OCI-LY7 (cell line): ENCODE measurements around the gene IGFL4. TPM values are rescaled to one million over a fixed set of nuclear protein-coding genes. Genes with fewer than 3 reads are reported as not detected.
A peak's percentile ranks its signal among the peaks of the same experiment; 100 is the strongest.
"Not testable (repeated sequence)": the region's sequence is repeated elsewhere in the genome, so short reads cannot be mapped to it uniquely, and the experiment has no call there.

Experiments used
- BruUV-seq: library from RNA; stranded (reverse); fragments of 400-500 nt; replicated peaks from 2 replicates; lab custom pipeline; 2021; lab: Mats Ljungman, UMichigan
- CTCF ChIA-PET: fragments of 300-600 bp; sonication (Branson Sonifier 250); formaldehyde crosslinking; loops from one replicate; lab custom pipeline; 2022; ENCODE audit warnings: antibody characterized with exemption; ENCODE audit not compliant: unreplicated experiment; lab: Charles Lee
- POLR2A ChIA-PET: fragments of 300-600 bp; sonication (Branson Sonifier 250); formaldehyde crosslinking; loops from one replicate; lab custom pipeline; 2022; ENCODE audit warnings: antibody characterized with exemption; lab: Charles Lee
- DNase-seq: peaks from one replicate; pipeline ENCODE4 v3.0.0-alpha.2; 2015; ENCODE audit warnings: low spot score
- H2AFZ ChIP-seq: fragments of 200-600 bp; sonication (generic), shearing (Covaris generic); 2 replicates; pipeline ENCODE4 v1.6.1; 2014; ENCODE audit warnings: mild to moderate bottlenecking, antibody characterized with exemption, low read length, moderate library complexity
- H3K27ac ChIP-seq: fragments of 200-600 bp; sonication (generic); 2 replicates; pipeline ENCODE4 v1.5.1; 2014; ENCODE audit warnings: mixed run types, low read depth, mild to moderate bottlenecking, moderate library complexity, low read length, inconsistent platforms; ENCODE audit not compliant: poor library complexity, severe bottlenecking
- H3K36me3 ChIP-seq: fragments of 200-600 bp; sonication (generic); 2 replicates; pipeline ENCODE4 v1.6.1; 2014; ENCODE audit warnings: mild to moderate bottlenecking, antibody characterized with exemption, low read length, moderate library complexity, mixed read lengths; ENCODE audit not compliant: insufficient read depth
- H3K4me1 ChIP-seq: fragments of 200-600 bp; sonication (generic); 2 replicates; pipeline ENCODE4 v1.5.1; 2014; ENCODE audit warnings: mild to moderate bottlenecking, low read length; ENCODE audit not compliant: insufficient read depth, poor library complexity, severe bottlenecking
- H3K4me2 ChIP-seq: fragments of 200-600 bp; sonication (generic); 2 replicates; pipeline ENCODE4 v1.6.1; 2014; ENCODE audit warnings: mild to moderate bottlenecking, low read length
- H3K4me3 ChIP-seq: fragments of 200-600 bp; sonication (generic); 2 replicates; pipeline ENCODE4 v1.5.1; 2014; ENCODE audit warnings: mild to moderate bottlenecking, low read depth, low read length; ENCODE audit not compliant: poor library complexity, severe bottlenecking
- H3K79me2 ChIP-seq: fragments of 200-600 bp; sonication (generic); 2 replicates; pipeline ENCODE4 v1.6.1; 2016; ENCODE audit warnings: low read depth, mild to moderate bottlenecking, low read length, moderate library complexity, mixed read lengths; ENCODE audit not compliant: insufficient read depth
- H3K9me2 ChIP-seq: fragments of 200-600 bp; sonication (generic); 2 replicates; pipeline ENCODE4 v1.6.1; 2016; ENCODE audit warnings: mild to moderate bottlenecking, low read length, mixed read lengths; ENCODE audit not compliant: insufficient read depth
- H3K9me3 ChIP-seq: fragments of 200-600 bp; sonication (generic); 2 replicates; pipeline ENCODE4 v1.6.1; 2014; ENCODE audit warnings: mild to moderate bottlenecking, mixed run types, low read length, mixed read lengths
- H4K20me1 ChIP-seq: fragments of 200-600 bp; sonication (generic); 2 replicates; pipeline ENCODE4 v1.6.1; 2014; ENCODE audit warnings: mild to moderate bottlenecking, antibody characterized with exemption, low read length, moderate library complexity, mixed read lengths; ENCODE audit not compliant: insufficient read depth
- EZH2phosphoT487 ChIP-seq: fragments of 200-600 bp; sonication (generic); IDR thresholded peaks from 2 replicates; pipeline ENCODE4 v1.6.1; 2018; ENCODE audit warnings: low read depth, borderline replicate concordance, mild to moderate bottlenecking, mixed run types, antibody characterized with exemption, low read length, moderate library complexity, mixed read lengths
- intact Hi-C: fragments of 100-400 bp; cut with micrococcal nuclease; formaldehyde crosslinking; loops from one replicate; pipeline ENCODE4 v1.10.0; 2022; ENCODE audit not compliant: unreplicated experiment
- total RNA-seq, 2 experiments: library from RNA; depleted of rRNA in 1 of 2; stranded (reverse); fragments of >200 nt in 1 of 2; shearing (Covaris generic) in 1 of 2; gene quantifications; 2 replicates each; pipeline ENCODE4 v1.2.3, GENCODE V29; 2014 to 2022
- TF ChIP-seq, protein P1 (sequence below): fragments of 200-600 bp; sonication (generic); conservative IDR thresholded peaks from 2 replicates; pipeline ENCODE4 v1.5.1; 2014; ENCODE audit warnings: mild to moderate bottlenecking, antibody characterized with exemption, low read length, moderate library complexity, mixed read lengths

IGFL4 gene
- total RNA-seq, 2 experiments from 2014 or later, result not detected

DNA sequence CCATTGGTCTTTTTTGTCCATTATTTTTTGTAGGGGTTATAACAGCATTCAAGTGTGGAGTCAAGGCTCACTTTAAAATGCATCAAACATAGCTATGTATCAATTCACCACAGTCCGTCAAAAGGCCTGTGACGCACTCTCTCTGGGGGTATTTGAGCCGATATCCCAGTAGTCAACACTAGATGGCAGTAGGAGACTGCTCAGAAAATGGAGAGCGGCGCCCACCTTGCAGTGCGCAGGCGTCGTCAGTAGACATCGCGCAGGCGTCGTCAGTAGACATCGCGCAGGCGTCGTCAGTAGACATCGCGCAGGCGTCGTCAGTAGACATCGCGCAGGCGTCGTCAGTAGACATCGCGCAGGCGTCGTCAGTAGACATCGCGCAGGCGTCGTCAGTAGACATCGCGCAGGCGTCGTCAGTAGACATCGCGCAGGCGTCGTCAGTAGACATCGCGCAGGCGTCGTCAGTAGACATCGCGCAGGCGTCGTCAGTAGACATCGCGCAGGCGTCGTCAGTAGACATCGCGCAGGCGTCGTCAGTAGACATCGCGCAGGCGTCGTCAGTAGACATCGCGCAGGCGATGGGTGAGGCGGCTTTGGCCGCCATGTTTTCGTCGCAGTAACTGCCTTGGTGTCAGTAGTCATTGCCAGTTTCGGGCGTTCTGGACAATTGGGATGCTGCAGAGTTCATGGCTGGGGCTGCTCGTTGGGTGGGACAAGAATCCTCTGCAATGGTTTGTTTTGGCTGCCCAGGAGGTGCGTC, 38.0 kb upstream of the IGFL4 start:
- peak; percentile 7 for DNase-seq
- TF ChIP-seq, protein P1, sequence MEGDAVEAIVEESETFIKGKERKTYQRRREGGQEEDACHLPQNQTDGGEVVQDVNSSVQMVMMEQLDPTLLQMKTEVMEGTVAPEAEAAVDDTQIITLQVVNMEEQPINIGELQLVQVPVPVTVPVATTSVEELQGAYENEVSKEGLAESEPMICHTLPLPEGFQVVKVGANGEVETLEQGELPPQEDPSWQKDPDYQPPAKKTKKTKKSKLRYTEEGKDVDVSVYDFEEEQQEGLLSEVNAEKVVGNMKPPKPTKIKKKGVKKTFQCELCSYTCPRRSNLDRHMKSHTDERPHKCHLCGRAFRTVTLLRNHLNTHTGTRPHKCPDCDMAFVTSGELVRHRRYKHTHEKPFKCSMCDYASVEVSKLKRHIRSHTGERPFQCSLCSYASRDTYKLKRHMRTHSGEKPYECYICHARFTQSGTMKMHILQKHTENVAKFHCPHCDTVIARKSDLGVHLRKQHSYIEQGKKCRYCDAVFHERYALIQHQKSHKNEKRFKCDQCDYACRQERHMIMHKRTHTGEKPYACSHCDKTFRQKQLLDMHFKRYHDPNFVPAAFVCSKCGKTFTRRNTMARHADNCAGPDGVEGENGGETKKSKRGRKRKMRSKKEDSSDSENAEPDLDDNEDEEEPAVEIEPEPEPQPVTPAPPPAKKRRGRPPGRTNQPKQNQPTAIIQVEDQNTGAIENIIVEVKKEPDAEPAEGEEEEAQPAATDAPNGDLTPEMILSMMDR, result peak; percentile 70
- H3K4me2 ChIP-seq, H3K4me3 ChIP-seq, H4K20me1 ChIP-seq, BruUV-seq, H3K27ac ChIP-seq, H3K79me2 ChIP-seq, H3K36me3 ChIP-seq, H3K9me3 ChIP-seq, H3K9me2 ChIP-seq, H2AFZ ChIP-seq, H3K4me1 ChIP-seq: not testable (repeated sequence)
- POLR2A ChIA-PET, result interaction anchor here (0.6 kb wide), 1 partner anchor 129 kb away, joined by 3 read pairs; no protein-coding TSS in a partner anchor
- CTCF ChIA-PET, result interaction anchor here (0.5 kb wide), 1 partner anchor 246 kb away, joined by 3 read pairs; no protein-coding TSS in a partner anchor
- intact Hi-C loops, result loop anchor here (2.0 kb wide), 1 partner anchor 110 kb away; no protein-coding TSS in a partner anchor

DNA sequence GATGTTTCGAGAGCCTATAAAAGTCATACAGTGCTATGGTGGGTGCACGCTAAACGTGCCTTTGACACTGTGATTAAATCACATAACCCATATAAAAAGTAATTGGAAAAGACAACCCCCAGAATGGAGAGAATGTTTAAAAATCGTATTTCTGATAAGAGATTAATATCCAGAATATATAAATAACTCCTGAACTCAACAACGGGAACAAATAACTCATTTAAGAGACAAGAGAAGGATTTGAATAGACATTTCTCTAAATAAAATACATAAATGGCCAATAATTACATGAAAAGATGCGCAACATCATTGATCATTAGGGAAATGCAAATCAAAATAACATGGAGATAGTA, 37.0 kb upstream of the IGFL4 start:
- no peak for TF ChIP-seq EZH2phosphoT487
- TF ChIP-seq, protein P1, result peak; percentile 7
- Histone ChIP-seq H3K9me3 (no peaks in the 10 kb centered on the region), H3K4me2 (no peak overlapping the region), H3K36me3 (no peaks in the 10 kb centered on the region), H3K79me2 (no peaks in the 10 kb centered on the region), H2AFZ (no peak overlapping the region), H3K27ac (no peak overlapping the region), H3K4me1 (no peaks in the 10 kb centered on the region), H4K20me1 (no peaks in the 10 kb centered on the region), H3K9me2 (no peaks in the 10 kb centered on the region), H3K4me3 (no peak overlapping the region)
- ChIA-PET POLR2A (interaction anchor here (0.6 kb wide), 1 partner anchor 128 kb away, joined by 3 read pairs; no protein-coding TSS in a partner anchor), CTCF (interaction anchor here (0.5 kb wide), 1 partner anchor 247 kb away, joined by 3 read pairs; no protein-coding TSS in a partner anchor)
- DNase-seq, result no peak
- intact Hi-C loops, result loop anchor here (2.0 kb wide), 1 partner anchor 111 kb away; no protein-coding TSS in a partner anchor
- BruUV-seq, result no TSS peak
